MCF 10A (cell line): ENCODE results near the gene C6orf141. TPM values are rescaled to one million over a fixed set of nuclear protein-coding genes. Genes with fewer than 3 reads are reported as not detected.

ENCODE experiments used
- BruUV-seq: library from RNA; stranded (reverse); fragments of 400-500 nt; replicated peaks from 2 replicates; lab custom pipeline; 2021; lab: Mats Ljungman, UMichigan
- CTCF ChIA-PET: fragments of 300-600 bp; sonication (Branson Sonifier 250); formaldehyde crosslinking; extraction: SDS; loops from one replicate; lab custom pipeline; 2021; ENCODE audit warnings: antibody characterized with exemption, inconsistent platforms; lab: Yijun Ruan, JAX
- POLR2A ChIA-PET: fragments of 300-600, 350-650 bp; sonication (Branson Sonifier 250); formaldehyde crosslinking; extraction: SDS; loops from one replicate; lab custom pipeline; 2020; ENCODE audit warnings: antibody characterized with exemption, inconsistent platforms; lab: Yijun Ruan, JAX
- DNase-seq: peaks from one replicate; pipeline ENCODE4 v3.0.0-alpha.2; 2018; ENCODE audit not compliant: unreplicated experiment
- H3K27ac Mint-ChIP-seq: one replicate; pipeline ENCODE4 v1.8.0; 2022; ENCODE audit warnings: mild to moderate bottlenecking, low read depth, mixed read lengths; ENCODE audit not compliant: unreplicated experiment
- H3K27me3 Mint-ChIP-seq: one replicate; pipeline ENCODE4 v1.8.0; 2022; ENCODE audit warnings: mixed read lengths; ENCODE audit not compliant: insufficient read depth, unreplicated experiment
- H3K36me3 Mint-ChIP-seq: one replicate; pipeline ENCODE4 v1.8.0; 2022; ENCODE audit warnings: mild to moderate bottlenecking, moderate library complexity, mixed read lengths; ENCODE audit not compliant: insufficient read depth, unreplicated experiment
- H3K4me1 Mint-ChIP-seq: one replicate; pipeline ENCODE4 v1.8.0; 2022; ENCODE audit warnings: mixed read lengths; ENCODE audit not compliant: insufficient read depth, unreplicated experiment
- H3K4me3 Mint-ChIP-seq: one replicate; pipeline ENCODE4 v1.8.0; 2022; ENCODE audit warnings: mild to moderate bottlenecking, moderate library complexity, mixed read lengths; ENCODE audit not compliant: unreplicated experiment
- H3K9me3 Mint-ChIP-seq: one replicate; pipeline ENCODE4 v1.8.0; 2022; ENCODE audit warnings: mixed read lengths; ENCODE audit not compliant: unreplicated experiment
- CTCF ChIP-seq: fragments of 200-600 bp; IDR thresholded peaks from one replicate; pipeline ENCODE4 v1.8.0; 2022; ENCODE audit warnings: antibody characterized with exemption, mild to moderate bottlenecking; ENCODE audit not compliant: unreplicated experiment
- intact Hi-C: fragments of 100-400 bp; cut with micrococcal nuclease; formaldehyde crosslinking; loops from 2 replicates; pipeline ENCODE4 v1.14.1; 2022
- total RNA-seq: library from RNA; stranded (reverse); gene quantifications from 2 replicates; pipeline ENCODE4 v1.2.3, GENCODE V29; 2022

C6orf141 gene
- total RNA-seq, 1 experiment from 2014 or later: 29.9 TPM

GRCh38 chr6:49513153-49513989 lies 37.1 kb upstream of the C6orf141 start:
- Mint-ChIP-seq H3K4me3 (no peak overlapping the region), H3K9me3 (no peaks in the 10 kb centered on the region), H3K36me3 (no peaks in the 10 kb centered on the region), H3K27me3 (no peaks in the 10 kb centered on the region), H3K27ac (no peak overlapping the region), H3K4me1 (no peaks in the 10 kb centered on the region)
- no peak for TF ChIP-seq CTCF
- ChIA-PET POLR2A (interaction anchor here (0.7 to 1.1 kb wide), 2 partner anchors 19 to 45 kb away, joined by 3 read pairs; no protein-coding TSS in a partner anchor), CTCF (interaction anchor here (1.2 kb wide), 1 partner anchor 94 kb away, joined by 4 read pairs; no protein-coding TSS in a partner anchor)
- BruUV-seq: no TSS peak
- intact Hi-C loops: no loop called here
- no peak for DNase-seq

- H3K27ac Mint-ChIP-seq: no peak overlapping the region
- no TSS peak for BruUV-seq
- no peaks in the 10 kb centered on the region for H3K4me1 Mint-ChIP-seq
- ChIA-PET CTCF (interaction anchor here (0.7 kb wide), 1 partner anchor 334 kb away, joined by 5 read pairs; no protein-coding TSS in a partner anchor), POLR2A (interaction anchor here (0.9 kb wide), 1 partner anchor 23 kb away, joined by 3 read pairs; no protein-coding TSS in a partner anchor)
- H3K36me3 Mint-ChIP-seq: no peaks in the 10 kb centered on the region
- no peaks in the 10 kb centered on the region for H3K27me3 Mint-ChIP-seq
- no peaks in the 10 kb centered on the region for H3K9me3 Mint-ChIP-seq
- H3K4me3 Mint-ChIP-seq: no peak overlapping the region
- no peak for DNase-seq
- TF ChIP-seq CTCF: no peak
- intact Hi-C loops: no loop called here
These were observed 35.6 kb upstream of the C6orf141 start for GRCh38 chr6:49514571-49515484.

- intact Hi-C loops: no loop called here
- Mint-ChIP-seq H3K36me3 (no peaks in the 10 kb centered on the region), H3K9me3 (no peaks in the 10 kb centered on the region), H3K4me1 (no peaks in the 10 kb centered on the region), H3K27ac (no peak overlapping the region), H3K27me3 (no peaks in the 10 kb centered on the region), H3K4me3 (no peak overlapping the region)
- POLR2A ChIA-PET: no interaction called here
- BruUV-seq: no TSS peak
- DNase-seq: no peak
- TF ChIP-seq CTCF: no peak
- CTCF ChIA-PET: interaction anchor here (0.7 to 1.6 kb wide), 3 partner anchors 17 to 334 kb away, joined by 4 to 6 read pairs (median 5); no protein-coding TSS in a partner anchor
These were observed 34.9 kb upstream of the C6orf141 start for GRCh38 chr6:49515485-49516146.
